HG03159 (cell line): ENCODE measurements around the gene PARD3.

Source experiments
- ATAC-seq: cut with Tn5 transposase; IDR thresholded peaks from one replicate; pipeline ENCODE4 v1.9.1; 2021; ENCODE audit warnings: mild to moderate bottlenecking, moderate library complexity; ENCODE audit not compliant: unreplicated experiment

Gene PARD3

GRCh38 chr10:34629084-34629483 is 186.0 kb downstream of the PARD3 start:
- no peak for ATAC-seq

DNA sequence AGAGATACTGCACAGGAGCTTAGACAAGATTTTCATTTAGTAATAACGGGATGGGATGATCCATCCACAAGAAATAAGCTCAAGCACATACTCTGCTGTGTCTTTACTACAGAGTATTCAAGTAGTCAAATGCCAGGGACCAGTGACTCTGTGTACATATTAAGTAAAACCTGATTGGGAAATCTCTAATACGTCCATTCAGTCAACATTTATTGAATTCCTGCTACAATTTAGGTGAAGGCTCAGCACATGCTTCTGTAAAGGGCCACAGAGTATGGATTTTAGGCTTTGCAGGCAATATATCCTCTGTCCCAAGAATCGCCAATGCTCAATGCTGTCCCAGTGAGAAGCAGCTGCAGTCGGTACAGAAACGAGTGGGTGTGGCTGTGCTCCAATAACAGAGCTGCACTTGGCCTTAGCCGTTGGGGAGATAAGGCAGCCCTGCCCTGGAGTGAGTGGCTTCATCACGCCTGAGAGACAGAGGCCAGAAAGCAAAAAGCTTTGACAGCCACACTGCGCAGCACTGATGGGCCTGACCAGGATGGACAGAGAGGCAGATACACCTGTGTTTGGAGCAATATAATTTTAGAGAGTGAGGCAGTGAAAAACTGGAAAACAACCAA is 186.8 kb downstream of the PARD3 start:
- no peak for ATAC-seq

GRCh38 chr10:34627741-34628140 is 187.4 kb downstream of the PARD3 start:
- peak; percentile 30 for ATAC-seq

DNA sequence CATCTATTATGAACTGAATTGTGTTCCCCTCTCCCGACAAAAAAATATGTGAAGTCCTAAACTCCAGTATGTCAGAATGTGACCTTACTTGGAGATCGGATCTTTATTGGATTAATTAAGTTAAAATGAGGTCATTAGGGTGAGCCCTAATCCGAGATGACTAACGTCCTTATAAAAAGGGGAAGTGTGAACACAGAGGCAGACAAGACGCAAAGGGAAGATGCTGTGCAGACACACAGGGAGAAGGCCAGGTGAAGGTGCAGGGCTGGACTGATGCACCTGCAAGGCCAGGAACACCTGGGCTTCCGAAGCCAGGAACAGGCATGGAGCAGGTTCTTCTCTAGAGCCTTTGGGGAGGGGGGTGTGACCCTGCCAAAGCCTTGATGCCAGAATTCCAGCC is 187.8 kb downstream of the PARD3 start:
- peak; percentile 69 for ATAC-seq

- ATAC-seq: no peak
Observed at GRCh38 chr10:34626158-34626880, 188.8 kb downstream of the PARD3 start.

DNA sequence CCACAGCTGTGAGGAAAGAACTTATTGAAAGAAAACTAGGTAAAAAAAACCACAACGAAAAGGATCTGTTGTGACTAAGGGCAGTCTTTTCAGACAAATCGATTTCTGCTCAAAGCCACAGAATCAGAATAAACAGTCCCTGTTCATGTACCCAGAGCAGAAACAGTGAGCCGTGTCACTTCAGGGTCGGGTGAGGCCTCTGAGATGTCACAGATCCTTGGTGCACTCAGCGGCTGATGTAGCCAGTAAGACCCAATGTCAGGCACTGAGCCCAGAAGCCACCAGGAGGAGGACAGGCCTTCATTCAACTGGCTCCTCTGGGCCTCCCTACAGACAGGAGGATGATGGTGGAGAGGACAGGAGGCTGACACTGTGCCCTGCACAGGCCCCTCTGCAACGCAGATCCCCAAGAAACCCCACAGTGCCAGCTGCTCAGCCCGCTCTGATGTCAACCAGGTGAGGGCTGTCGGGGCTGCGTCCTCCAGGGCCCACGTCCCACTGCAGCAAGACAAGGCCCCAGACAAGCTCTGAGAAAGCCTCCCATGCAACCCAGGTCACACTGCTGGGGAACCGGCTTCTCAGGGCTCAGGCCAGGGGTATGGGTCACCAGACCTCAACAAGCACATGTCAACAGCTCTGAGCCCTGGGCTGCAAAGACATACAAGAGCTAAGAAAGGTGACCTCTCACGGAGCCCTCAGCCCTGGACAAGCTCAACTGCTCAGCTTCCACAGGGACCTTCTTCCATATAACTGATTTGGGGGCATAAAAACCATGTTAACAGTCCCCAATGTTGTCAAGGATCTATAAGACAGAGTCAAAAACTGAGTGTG is 190.6 kb downstream of the PARD3 start:
- no peak for ATAC-seq

- no peak for ATAC-seq
Observed at GRCh38 chr10:34622945-34623344, 192.2 kb downstream of the PARD3 start.

DNA sequence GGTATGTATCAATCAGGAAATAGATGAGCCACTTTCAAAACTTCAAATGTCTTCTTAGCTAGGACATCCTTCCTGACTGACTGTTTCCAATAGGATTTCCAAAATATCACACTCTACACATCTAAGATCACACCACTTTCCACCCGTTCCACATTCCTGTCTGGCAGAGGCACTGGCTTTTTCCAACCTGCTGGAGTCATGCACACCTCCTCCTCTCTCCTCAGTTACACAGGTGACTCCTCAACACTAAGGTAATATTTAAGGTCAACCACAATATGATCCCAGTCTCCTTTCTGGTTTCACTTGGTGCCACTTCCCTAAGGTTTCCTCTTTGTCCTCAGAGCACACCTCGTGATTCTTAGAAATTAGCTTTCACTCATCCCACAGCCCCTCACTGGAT is 196.5 kb downstream of the PARD3 start:
- no peak for ATAC-seq

DNA sequence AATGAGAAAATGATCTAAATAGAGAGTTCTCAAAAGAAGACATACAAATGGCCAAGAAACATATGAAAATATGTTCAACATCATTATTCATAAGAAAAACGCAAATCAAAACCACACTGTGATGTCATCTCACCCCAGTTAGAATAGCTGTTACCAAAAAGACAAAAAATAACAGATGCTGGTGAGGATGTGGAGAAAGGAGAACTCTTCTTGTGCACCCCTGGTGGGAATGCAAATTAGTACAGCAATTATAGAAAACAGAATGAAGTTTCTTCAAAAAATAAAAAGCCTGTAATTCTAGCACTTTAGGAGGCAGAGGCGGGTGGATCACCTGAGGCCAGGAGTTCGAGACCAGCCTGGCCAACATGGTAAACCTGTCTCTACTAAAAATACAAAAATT is 199.3 kb downstream of the PARD3 start:
- ATAC-seq: no peak

DNA sequence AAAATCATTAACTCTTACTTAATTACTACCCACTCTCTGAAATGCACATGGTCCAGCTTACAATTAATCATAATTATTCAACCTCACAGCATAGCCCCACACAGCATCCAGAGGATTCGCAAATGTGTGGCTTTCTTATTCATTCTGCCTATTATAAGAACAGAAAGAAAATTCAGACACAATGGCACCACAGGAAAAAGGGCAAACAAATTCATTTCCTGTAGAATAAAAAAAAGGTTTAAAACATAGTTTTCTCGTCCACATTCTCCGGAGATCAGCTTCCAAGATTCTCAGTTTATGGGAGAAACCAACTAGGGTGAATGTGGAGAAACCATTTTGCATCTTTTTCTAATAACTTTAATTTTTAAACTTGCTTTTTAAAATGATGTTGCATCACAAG is 201.6 kb downstream of the PARD3 start:
- ATAC-seq: no peak

DNA sequence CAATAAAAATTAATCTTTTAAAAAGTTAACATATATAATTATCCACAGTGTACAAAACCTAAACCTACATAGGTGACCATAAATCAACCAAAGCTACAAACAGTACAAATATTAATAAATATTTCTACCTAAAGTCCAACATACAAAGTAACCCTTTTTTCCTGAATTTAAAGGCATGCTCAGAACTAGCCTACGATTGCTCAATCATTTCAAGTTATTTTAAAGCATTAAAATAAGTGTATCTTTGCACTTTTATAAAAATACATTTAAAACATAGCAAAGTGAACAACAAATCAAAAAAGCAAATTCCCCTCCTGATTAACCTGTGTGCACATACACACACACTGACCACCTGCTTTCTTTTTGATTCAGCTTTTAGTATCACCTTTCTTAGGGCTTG is 202.2 kb downstream of the PARD3 start:
- ATAC-seq: no peak

- no peak for ATAC-seq
Observed at GRCh38 chr10:34612446-34612845, 202.7 kb downstream of the PARD3 start.

GRCh38 chr10:34609287-34609940 is 205.7 kb downstream of the PARD3 start:
- ATAC-seq: no peak

GRCh38 chr10:34607894-34608293 is 207.2 kb downstream of the PARD3 start:
- no peak for ATAC-seq

GRCh38 chr10:34606890-34607289 is 208.2 kb downstream of the PARD3 start:
- no peak for ATAC-seq

DNA sequence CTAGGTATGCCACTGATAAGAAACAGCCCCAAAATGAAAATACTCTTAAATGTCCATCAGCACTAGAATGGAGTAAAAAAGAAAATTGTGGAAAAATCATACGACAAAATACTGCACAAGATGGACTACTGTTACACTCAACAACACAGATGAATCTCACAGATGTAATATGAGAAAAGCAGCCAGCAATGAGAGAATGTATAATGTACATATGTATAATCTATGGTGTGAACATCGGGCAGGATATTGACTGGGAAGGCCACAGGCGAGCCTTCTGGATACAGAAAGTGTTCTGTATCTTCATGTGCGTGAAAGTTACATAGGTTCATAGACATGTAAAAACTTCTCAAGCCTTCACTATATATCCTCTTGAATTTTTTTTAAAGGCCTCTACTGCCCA is 212.6 kb downstream of the PARD3 start:
- no peak for ATAC-seq

- no peak for ATAC-seq
Observed at GRCh38 chr10:34601691-34602090, 213.4 kb downstream of the PARD3 start.

GRCh38 chr10:34599026-34599795 is 215.9 kb downstream of the PARD3 start:
- ATAC-seq: no peak

DNA sequence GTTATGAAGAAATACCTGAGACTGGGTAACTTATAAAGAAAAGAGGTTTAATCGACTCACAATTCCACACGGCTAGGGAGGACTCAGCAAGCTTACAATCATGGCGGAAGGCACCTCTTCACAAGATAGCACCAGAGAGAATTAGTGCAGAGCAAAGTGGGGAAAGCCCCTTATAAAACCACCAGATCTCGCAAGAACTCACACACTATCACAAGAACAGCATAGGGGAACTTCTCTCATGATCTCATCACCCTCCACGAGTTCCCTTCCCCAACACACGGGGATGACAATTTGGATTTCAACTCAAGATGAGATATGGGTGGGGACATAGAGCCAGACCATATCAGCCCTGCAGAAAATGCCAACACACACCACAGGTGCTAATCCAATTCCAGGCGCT is 218.7 kb downstream of the PARD3 start:
- ATAC-seq: no peak

GRCh38 chr10:34593930-34594329 is 221.2 kb downstream of the PARD3 start:
- no peak for ATAC-seq
